Fibroblast of lung (primary cell): Measurements from ENCODE around the gene GPC5.

Experiments
- CTCF ChIP-seq, 2 donors: IDR thresholded peaks in 1 of 2; conservative IDR thresholded peaks in 1 of 2; 1 replicate in 1 of 2; 2 replicates in 1 of 2; pipeline ENCODE4 v1.5.1; 2011 to 2012; ENCODE audit warnings: low read length in 2 of 2, control low read depth in 1 of 2, inconsistent platforms in 1 of 2, low read depth in 1 of 2, mild to moderate bottlenecking in 1 of 2
- EZH2 ChIP-seq: IDR thresholded peaks from 2 replicates; pipeline ENCODE4 v1.5.1; 2012; ENCODE audit warnings: low read length, control low read depth, mild to moderate bottlenecking; ENCODE audit errors: missing control alignments

- no peak for TF ChIP-seq CTCF (conservative IDR thresholded peaks at IDR 0.05 in 1 of 2, IDR thresholded peaks at IDR 0.05 in 1 of 2; ENCODE audit: low read depth in 1 of 2, low read length in 2 of 2)
- TF ChIP-seq EZH2, result no peak
These were observed 124.7 kb downstream of the GPC5 start for GRCh38 chr13:91523116-91523515.
